Activated CD4-positive, alpha-beta T cell treated with anti-CD3 and anti-CD28 coated beads, Interleukin-2, amount 50 U/mL, for 48 hours (primary cell): ENCODE data around the gene SFTPB.

Experiments
- DNase-seq, 2 experiments: peaks; one replicate each; pipeline ENCODE4 v3.0.0-alpha.2; 2020

Gene SFTPB

DNA sequence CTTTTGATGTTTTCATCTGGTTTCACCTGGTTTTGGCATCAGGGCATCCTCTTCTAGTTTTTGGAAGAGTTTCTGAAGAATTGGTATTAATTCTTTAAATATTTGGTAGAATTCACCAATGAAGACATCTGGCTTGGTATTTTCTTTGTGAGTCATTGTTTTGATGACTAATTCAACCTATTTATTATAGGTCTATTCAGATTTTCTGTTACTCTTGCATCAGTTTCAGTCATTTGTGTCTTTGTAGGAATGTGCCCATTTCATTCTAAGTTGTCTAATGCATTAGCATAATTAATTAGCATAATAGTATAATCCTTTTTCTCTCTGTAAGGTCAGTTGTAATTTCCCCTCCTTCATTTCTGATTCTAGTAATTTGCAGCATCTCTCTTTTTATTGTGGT is 34.2 kb upstream of the SFTPB start:
- no peak for DNase-seq

DNA sequence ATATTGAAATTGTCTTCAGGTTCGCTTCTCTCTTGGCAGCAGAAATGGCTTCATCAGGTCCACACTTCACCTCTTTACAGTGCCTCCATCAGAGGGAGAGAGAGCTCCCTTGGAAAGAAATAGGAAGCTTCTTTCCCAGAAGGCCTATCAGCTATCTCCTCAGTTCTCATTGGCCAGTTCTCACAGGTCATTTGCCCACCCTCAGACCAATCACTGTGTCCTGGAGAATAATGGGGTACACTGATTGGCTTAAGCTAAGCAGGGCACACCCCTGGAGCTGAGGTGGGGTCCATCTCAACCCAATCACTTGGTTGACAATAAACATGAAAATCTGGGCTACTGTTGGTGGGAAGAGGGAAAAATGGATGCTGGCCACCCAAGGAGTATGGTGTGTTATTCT is 31.3 kb upstream of the SFTPB start:
- no peak for DNase-seq

DNA sequence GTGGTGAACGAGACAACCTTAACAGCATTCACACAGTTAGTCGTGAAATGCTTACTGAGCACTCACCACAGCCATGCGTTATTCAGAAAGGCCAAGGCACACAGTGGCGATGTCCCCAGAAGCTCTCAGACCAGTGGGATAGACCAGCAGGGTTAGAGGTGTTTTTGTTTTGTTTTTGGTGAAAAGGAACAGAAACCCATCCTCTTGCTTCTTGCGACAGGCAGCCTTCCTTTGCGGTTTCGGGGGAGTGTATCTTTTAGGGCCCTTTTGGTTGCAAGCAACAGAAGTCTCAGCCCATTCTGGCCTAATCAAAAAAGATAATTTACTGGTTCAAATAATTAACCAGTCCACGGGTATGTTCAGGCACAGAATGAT is 30.9 kb upstream of the SFTPB start:
- DNase-seq: no peak

DNA sequence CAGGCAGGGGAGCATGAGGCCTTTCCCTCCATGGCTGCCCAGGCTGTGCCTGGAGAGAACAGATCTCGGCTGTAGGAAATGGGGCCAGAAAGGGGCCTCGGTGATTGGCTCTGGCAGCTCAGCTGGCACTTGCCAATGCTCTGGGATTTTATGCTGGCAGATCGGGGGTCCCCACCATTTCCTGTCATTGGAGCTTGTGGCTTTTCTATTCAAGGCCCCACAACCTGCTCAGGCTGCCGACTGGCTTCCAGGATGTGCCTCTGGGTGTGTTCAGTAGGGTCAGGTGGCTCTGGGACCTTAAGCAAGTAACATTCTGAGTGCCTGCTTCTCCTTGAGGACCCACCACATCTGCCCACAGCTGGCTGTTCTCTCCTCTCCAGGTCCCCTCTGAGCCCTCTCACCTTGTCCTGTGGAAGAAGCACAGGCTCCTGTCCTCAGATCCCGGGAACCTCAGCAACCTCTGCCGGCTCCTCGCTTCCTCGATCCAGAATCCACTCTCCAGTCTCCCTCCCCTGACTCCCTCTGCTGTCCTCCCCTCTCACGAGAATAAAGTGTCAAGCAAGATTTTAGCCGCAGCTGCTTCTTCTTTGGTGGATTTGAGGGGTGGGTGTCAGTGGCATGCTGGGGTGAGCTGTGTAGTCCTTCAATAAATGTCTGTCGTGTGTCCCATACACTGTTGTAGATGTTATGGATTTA is 30.3 kb upstream of the SFTPB start:
- DNase-seq: no peak

DNA sequence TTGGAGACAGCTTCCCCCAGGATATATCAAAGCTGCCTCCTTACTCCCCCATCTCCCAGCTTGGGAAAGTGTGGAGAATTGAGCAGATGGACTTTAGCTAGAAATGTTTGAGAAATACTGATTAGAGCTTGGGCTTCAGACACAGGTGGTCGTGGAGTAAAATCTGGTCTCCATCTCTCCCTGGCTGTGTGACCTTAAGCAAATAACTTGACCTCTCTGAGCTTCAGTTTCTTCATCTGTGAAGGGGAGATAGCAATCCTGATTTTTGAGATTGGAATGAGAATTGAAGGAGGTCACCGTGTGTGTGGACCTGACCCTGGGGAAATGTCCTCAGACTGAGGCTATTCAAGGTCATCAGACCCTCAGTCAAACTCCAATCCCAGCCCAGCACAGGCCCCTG is 29.7 kb upstream of the SFTPB start:
- no peak for DNase-seq

DNA sequence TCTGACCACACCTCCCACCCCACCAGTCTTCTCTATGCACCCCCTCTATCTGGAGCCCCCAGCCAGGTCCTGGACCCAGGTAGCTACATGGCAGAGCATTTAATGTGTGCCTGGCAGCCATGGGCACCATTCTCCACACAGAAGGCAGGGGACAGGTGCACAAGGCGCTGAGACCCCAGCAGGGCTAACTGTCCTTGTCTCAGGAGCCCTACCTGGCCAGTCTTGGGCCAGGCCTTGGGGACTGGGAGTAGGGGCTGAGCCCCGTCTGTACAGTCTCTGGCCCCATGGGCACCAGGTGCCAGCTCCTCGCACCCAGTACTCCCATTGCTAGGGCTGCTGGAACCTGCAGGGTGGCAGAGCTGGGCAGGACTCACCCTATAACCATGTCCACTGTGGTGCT is 29.1 kb upstream of the SFTPB start:
- no peak for DNase-seq

DNA sequence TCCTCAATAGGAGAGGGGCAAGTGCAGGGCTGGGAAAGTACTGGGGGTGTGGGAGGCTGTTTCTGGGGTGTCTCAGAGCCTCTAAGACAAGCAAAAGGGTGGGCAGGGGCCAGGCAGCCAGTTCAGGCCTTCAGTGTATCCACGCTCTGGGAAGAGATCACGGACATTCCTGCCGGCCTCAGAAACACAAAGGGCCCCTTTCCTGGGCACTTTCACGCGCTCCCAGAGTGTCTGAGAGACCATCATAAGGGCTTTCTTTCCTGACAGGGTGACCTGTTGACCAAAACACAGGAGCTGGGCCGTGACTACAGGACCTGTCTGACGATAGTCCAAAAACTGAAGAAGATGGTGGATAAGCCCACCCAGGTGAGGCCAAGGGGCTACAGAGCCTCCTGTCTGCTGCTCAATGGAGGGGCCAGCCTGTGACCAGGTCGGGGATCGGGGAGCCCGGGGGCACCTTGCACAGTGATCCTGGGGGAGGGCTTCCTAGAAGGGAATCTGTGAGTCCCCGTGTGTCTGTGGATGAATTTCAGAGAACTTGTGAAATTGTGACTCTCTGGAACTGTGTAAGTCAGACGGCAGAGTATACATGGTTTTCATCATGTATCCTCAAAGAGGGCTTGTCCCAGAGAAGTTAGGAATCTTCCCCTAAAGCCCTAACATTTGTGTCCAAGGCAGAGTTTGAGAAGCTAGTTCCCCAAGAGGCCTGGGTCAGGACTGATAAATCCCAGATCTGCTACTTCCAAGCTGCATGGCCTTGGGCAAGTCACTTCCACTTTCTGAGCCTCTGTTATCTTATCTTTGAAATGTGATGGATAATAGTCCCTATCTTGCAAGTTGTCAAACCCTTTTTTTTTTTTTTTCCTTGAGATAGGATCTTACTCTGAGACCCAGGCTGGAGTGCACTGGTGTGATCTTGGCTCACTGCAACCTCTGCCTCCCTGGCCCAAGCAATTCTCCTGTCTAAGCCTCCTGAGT is 28.0 kb upstream of the SFTPB start:
- DNase-seq: no peak

DNA sequence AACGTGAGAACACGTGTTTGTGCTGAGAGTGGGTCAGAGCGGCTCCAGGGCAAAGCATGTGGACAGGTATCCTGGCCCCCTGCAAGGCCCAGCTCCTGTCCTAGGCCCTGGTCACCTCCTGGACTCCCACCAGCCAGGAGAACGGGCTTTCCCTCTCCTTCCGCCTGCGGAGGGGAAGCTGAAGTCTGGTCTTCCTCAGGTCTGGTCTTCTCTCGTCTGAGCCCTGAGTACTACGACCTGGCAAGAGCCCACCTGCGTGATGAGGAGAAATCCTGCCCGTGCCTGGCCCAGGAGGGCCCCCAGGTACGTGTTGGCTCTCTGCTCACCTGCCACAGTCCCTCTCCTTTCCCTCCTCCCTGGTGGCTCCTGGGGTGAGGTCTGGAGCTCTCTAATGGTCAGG is 27.1 kb upstream of the SFTPB start:
- no peak for DNase-seq

DNA sequence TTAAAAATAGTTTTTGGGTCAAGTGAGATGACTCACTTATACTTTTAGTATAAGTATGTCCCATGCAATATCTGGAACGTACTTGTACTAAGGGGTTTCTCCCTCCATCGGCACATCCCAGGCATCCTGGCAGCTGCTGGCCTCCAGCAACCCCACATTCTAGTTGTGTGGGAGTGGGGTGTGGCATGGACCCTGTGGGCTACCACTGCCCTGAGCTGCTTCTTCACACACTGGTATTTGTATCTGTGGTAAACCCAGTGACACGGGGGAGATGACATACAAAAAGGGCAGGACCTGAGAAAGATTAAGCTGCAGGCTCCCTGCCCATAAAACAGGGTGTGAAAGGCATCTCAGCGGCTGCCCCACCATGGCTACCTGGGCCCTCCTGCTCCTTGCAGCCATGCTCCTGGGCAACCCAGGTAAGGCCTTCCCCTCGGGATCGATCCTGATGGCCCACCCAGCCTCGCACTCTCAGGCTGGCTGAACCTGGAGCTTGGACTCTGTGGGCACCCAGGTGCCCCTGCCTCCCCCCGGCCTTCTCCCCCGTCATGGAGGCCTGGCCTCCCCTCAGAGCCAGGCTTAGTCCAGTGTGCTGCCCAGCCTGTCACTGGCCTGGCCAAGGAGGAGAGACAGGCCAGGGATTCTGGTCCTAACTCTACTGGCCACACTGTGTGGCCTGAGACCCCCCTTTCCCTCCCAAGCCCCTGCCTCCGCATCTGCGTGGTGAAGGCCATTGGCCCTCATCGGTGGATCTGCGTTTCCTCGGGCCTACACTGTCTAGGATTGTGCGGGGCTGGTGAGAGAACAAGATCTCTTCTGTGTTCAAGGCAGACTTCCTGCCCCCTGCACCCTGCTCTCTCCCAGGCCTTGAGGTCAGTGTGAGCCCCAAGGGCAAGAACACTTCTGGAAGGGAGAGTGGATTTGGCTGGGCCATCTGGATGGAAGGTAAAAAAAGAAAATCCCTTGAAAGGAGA is 26.3 kb upstream of the SFTPB start, which contains the start of gene GNLY:
Gene GNLY, plus strand, starts transcription at position 307 of the 974 bp plus-strand sequence. Its CDS starts 61 bp downstream, at position 368.
- no peak for DNase-seq

DNA sequence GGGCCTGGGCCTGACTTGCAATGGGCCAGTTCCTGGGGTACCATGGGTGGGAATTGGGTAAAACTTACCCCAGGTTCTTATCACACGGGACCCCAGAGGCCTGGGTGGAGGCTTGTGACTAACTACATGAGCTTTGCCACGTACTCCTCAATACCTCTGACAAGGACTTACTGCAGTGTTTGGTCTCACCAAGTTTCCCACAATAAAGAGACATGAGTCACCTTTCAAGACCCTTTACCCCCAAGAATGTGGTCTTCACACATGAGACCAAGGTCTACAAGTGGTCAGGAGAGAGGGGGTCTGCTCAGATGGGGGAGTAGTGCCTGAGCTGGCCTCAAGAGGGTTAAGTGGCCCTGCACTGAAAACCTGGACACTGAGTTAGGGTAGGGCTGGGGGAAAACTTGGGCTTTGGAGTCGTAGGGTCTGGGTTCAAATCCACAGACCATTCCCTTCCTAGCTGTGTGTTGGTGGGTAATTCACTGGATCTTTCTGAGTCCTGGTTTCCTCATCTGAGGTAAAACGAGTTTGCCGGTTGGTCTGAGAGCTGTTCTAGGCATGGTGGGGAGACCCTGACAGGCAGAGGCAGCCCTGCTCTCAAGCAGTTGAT is 24.1 kb upstream of the SFTPB start:
- DNase-seq: no peak

DNA sequence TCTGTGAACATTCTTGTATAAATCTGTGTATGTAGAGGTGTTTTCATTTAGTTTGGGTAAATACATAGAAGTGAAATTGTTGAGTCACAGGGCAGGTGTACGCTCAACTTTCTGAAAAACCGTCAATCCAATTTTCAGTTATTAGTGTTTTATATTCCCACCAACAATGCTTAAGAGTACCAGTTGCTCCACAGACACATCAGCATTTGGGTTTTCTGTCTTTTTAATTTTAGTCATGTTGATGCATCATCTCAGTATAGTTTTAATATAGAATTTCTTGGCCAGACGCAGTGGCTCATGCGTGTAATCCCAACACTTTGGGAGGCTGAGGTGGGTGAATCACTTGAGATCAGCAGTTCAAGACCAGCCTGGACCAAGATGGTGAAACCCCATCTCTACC is 22.9 kb upstream of the SFTPB start:
- no peak for DNase-seq

DNA sequence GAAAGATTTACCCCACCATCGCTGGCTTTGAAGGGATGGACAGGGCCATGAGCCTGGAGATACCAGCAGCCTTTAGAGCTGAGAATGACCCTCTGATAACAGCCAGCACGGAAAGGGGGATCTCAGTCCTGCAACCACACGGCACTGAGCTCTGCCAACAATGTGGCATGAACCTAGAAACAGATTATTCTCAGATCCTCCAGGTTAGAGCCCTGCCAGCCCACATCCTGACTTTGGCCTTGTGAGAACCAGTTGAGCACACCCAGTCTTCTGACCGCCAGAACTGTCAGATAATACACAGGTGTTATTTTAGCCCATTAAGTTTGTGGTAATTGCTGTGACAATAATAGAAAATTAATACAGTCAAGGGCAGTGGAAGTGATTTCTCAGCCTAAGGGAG is 16.8 kb upstream of the SFTPB start:
- DNase-seq: no peak

DNA sequence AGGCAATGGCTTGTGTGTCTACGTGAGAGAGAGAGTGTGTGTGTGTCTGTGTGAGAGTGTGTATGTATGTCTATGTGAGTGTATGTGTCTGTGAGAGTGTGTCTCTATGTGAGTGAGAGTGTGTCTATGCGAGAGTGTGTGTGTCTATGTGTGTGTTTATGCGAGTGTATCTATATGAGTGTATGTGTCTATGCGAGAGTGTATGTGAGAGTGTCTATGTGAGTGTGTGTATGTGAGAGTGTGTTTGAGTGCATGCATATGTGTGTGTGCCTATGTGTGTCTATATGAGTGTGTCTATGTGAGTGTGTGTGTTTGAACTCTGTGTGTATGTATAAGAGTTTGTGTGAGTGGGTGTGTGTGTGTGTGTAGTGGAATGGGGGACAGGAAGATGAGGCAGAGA is 16.4 kb upstream of the SFTPB start:
- DNase-seq: no peak

DNA sequence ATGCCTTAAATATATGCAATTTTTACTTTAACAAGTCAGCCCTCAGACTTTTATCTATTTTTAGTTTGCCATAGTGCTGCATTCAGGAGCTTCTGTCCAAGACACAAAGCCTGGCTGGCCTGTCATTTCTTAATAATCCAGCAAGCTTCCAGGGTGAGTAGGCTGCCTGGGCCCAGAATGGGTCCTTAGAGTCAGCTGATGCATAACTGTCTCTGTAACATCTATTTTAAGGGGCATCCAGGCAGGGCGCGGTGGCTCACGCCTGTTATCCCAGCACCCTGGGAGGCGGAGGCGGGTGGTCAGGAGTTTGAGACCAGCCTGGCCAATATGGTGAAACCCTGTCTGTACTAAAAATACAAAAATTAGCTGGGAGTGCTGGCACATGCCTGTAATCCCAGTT is 14.4 kb upstream of the SFTPB start:
- no peak for DNase-seq

DNA sequence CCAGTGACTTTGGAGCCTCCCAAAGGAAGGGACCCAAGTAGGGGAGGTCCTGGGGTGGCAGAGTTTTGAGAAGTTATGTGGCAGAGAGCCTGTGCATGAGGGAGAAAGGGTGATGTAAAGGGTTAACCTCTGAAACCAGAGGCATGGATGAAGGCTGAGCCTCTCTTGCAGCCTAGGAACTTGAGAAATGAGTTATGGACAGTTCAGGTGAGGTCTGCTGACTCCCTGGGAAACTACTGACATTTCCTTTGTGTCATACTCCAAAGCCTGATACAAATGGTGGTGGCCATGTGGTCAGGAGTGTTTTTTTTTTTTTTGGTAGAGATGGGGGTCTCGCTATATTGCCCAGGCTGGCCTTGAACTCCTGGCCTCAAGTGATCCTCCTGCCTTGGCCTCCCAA is 13.8 kb upstream of the SFTPB start:
- no peak for DNase-seq

DNA sequence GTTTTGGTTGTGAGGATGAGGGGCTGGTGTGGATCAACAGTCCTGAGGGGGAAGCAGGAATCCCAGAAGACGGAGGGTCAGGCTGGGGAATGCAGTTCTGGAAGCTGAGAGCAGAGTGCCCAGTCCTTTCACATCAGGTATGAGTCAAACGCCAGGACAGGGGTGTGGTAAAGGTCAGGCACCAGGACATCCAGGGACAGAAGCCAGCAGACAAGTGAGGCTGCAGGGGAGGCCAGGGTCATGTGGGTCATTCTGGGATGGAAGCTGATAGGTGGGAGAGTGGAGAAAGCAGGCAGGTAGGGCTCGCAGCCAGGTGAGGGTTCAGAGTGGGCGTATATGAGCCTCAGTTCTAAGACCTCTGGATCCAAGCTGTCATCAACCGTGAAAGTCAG is 13.4 kb upstream of the SFTPB start:
- DNase-seq: no peak

DNA sequence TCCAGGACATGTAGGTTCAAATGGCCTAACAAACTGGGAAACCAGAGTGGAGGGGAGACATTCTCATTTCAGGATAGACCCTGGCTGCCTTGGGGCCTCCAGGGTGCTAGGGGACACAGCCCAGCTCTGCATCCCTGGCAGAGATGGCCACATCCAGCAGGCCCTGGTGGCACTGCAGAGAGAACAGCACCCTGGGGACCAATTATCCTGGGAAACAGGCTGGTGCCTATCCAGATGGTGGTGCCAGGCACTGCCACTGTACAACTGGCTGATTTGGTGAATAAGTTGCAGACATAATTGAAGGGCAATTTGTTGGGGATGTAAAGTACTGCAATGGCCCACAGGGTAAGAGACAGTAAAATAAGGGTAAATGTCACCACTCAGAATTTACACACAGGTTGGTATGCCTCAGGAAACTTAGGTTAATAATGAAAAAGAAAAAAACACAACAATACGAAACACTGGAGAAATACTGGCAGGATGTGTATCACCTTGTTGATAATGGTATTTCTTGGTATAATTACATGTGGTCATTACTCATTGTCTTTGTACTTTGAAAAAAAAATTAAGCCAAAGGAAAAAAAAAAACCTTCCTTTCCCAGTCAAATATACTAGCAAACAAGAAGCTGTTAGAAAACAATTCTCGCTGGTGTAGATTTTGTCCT is 12.8 kb upstream of the SFTPB start:
- no peak for DNase-seq

DNA sequence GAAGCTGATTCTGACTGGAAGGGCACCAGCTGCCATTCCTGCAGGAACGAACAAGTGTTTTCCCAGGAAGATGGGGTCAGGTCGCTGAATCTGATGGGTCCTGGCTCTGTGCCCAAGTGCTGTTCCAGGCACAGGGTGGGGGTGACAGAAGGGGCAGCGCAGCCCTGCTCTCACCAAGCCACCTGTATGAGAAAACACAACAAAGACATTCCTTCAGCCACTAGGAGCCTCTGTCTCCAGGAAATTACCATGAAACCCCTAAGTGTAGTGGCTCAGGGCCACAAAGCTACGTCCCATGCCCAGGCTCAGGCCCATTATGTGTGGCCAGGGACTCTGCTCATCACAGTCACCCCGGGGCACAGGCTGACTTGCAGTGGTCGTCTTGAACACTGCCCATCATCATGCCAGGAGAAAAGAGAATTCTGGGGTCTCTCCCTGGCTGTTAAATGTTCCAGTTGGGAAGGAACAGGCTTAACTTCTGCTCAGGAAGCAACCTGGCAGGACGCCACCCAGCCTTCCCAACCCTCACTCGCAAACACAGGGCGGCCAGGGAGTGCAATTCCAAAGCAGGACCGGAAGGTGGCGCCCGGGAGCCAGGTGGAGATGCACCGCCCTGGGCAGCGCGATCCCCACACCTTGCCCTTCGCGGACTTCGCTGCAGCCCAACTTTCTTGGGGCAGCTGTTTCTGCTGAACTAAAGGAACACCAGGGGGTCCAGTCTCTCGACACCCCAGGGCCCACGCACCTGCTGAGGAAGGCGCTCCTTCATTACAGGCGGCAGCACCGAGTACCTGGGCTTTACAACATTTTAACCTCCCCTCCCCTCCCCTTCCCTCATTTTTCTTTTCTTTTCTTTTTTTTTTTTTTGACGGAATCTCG is 11.0 kb upstream of the SFTPB start:
- peak; percentile 81 to 83 for DNase-seq

DNA sequence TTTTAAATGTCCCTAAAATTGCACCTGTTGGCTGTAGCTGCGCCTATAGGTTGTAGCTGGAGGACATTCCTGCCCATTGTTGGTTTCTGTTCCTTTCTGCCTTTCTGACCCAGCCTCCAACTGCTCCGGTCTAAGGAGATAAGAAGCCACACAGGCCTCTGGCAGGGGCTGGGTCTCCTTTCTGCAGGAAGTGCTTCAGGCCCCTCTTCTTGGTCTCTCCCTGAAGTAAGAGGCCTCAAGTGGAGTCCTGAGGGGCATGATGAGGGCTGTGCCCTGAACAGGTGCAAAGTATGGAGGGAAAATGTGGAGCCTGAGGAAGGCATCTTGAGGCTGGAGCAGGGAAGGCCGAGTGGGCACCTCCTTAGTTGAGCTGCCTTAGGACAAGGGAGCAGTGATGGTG is 10.4 kb upstream of the SFTPB start:
- DNase-seq: no peak

DNA sequence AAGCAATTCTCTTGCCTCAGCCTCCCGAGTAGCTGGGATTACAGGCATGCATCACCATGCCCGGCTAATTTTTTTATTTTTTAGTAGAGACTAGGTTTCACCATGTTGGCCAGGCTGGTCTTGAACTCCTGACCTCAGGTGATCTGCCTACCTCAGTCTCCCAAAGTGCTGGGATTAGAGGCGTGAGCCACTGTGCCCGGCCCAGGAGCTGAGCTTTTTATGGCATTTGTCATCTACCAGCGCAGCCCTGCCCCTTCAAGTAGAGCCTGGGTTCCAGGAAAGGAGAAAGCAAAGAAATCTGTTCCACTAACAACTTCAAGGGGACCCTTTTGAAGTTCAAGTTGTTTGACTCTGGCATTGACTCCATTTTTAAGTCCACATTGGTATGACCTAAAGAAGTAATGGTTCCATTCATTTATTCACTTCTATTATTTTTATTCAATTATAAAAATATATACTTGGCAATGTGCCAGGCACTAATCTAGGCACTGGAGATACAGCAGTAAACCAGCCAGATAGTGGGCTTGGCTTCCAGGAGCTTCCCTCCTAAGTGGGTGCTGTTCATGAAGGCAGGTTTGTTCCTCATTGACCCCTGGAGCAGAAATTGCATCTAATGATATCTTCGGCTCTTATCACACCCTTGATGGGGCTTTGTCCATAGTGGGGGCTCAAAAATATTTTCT is 8.0 kb upstream of the SFTPB start:
- no peak for DNase-seq
